C4-2B (cell line): ENCODE data around the gene PIK3R5.

Experiments used
- H3K27ac ChIP-seq: fragments of 450-650 bp; 2 replicates; pipeline ENCODE4 v1.5.1; 2017
- CTCF ChIP-seq: fragments of 450-650 bp; conservative IDR thresholded peaks from 2 replicates; pipeline ENCODE4 v1.5.1; 2017; ENCODE audit warnings: mild to moderate bottlenecking
- ZFX ChIP-seq: fragments of 450-650 bp; IDR thresholded peaks from 2 replicates; pipeline ENCODE4 v1.6.1; 2017

The PIK3R5 gene

GRCh38 chr17:8941980-8942622, 23.4 kb downstream of the PIK3R5 start:
- no peak overlapping the region for H3K27ac ChIP-seq
- no peak for TF ChIP-seq ZFX
- no peak for TF ChIP-seq CTCF

DNA sequence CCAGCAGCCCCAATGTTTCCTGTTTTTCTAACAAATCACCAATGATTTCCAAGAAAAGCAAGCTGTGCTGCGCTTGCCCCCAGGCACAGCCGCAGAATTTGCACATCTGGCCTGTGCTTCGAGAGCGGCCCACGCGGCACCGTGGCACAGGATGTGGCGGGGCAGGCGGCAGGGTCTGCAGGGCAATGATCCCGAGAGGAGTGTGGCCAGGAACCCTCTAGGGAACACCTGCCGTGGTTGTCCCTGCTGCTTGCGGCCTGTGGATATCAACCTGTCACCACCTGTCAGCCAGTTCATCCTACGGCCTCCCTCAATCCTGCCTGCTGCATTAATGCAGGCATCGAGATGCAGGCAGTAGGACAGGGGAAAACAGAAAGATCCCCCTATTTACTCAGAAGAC, 24.0 kb downstream of the PIK3R5 start:
- H3K27ac ChIP-seq, result no peak overlapping the region
- no peak for TF ChIP-seq CTCF
- TF ChIP-seq ZFX, result no peak

DNA sequence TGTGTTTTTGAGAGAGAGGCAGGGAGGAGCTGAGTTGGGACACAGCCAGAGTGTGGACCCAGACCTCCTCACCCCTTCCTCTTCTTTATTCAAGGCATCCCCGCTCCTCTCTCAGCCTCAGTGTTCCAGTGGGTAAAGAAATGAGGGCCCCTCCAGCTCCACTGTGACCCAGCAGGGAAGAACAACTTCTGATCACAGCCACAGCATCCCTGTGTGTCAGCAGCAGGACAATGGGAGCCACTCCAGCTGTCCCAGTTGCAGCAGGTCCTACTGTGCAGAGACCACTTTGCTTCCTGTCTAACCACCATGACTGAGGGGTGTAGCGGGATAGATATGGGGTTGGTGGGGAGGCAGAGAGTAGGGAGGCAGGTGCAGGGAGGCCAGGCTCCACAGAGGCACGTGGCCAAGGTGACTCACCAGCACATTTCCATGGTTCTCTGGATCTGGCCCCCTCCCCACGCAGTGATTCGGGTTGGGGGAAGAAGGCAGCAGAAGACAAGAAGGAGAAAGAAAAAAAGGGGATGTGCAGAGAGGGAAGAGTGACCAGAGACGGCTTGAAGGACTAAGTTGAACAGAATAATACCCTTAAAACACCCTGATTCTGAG, 24.5 kb downstream of the PIK3R5 start:
- no peak for TF ChIP-seq ZFX
- no peak for TF ChIP-seq CTCF
- no peak overlapping the region for H3K27ac ChIP-seq

- no peak for TF ChIP-seq ZFX
- no peak for TF ChIP-seq CTCF
- no peak overlapping the region for H3K27ac ChIP-seq
These were observed 25.8 kb downstream of the PIK3R5 start for GRCh38 chr17:8939496-8940334.

DNA sequence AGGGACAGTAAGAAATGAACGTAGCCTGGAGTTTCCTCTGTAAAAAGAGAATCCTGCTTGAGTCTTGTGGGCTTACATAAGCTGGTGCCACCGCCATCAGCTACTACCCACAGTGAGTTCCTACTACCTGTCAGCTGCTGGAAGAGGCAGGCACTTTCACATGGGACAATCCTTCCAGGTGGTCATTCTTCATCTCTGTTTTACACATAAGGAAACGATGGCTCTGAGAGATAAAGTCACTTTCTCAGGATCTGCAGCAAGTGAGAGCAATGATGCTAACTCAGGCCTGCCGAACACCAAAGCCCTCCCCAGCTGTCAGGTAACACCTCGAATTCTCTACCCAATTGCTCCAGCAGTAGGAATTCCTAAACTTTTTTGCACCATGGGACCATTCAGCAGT, 26.6 kb downstream of the PIK3R5 start:
- TF ChIP-seq CTCF (no peak), ZFX (no peak)
- no peak overlapping the region for H3K27ac ChIP-seq

- TF ChIP-seq ZFX (no peak), CTCF (no peak)
These were observed 30.3 kb downstream of the PIK3R5 start for GRCh38 chr17:8935191-8935590.

DNA sequence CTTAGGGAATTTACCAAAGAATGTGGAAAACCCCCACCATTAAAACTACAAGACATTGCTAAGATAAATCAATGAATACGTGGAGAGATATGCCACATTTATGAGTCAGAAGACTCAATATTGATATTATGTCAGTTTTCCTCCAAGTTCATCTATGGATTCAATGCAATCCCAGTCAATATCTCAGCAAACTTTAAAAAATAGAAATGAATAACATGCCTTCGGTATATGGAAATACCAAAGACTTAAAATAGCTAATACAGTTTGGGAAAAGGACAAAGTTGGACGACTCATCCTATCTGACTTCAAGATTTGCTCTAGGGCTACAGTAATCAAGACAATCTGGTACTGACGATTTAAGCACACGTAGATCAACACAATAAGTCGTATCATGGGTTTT, 31.2 kb downstream of the PIK3R5 start:
- H3K27ac ChIP-seq, result no peak overlapping the region
- no peak for TF ChIP-seq ZFX
- TF ChIP-seq CTCF, result no peak

More at GRCh38 chr17:8935191-8935590, 30.3 kb downstream of the PIK3R5 start:
- H3K27ac ChIP-seq, result no peak overlapping the region
